Naive thymus-derived CD4-positive, alpha-beta T cell (primary cell): ENCODE measurements around the gene DNAH9. TPM values are rescaled to one million over a fixed set of nuclear protein-coding genes. Genes with fewer than 3 reads are reported as not detected.

ENCODE experiments used
- ATAC-seq: fragments of 150-1000 bp; cut with Tn5 transposase; 2 replicates; pipeline ENCODE4 v1.10.0; 2021; ENCODE audit warnings: mild to moderate bottlenecking, moderate library complexity
- CTCF ChIA-PET: fragments of 350-600 bp; sonication (Branson Sonifier 250); formaldehyde crosslinking; loops from one replicate; lab custom pipeline; 2021; ENCODE audit warnings: antibody characterized with exemption; lab: Charles Lee
- POLR2A ChIA-PET: fragments of 350-600 bp; sonication (Branson Sonifier 250); formaldehyde crosslinking; loops from one replicate; lab custom pipeline; 2021; ENCODE audit warnings: antibody characterized with exemption, inconsistent platforms; lab: Charles Lee
- DNase-seq, 9 donors: peaks; one replicate each; pipeline versions ENCODE4 v3.0.0 to v3.0.0-alpha.2; 2020 to 2022; ENCODE audit warnings: mixed read lengths in 1 of 9
- H3K27ac ChIP-seq: one replicate; pipeline ENCODE4 v1.7.0; 2013; ENCODE audit warnings: mild to moderate bottlenecking, low read depth, low read length, moderate library complexity
- H3K27me3 ChIP-seq, 2 donors: one replicate each; pipeline ENCODE4 v1.7.0; 2013; ENCODE audit warnings: low read length in 2 of 2, mild to moderate bottlenecking in 2 of 2, moderate library complexity in 2 of 2; ENCODE audit not compliant: control insufficient read depth in 2 of 2, insufficient read depth in 2 of 2
- H3K36me3 ChIP-seq, 3 experiments: 1 replicate in 2 of 3; 2 replicates in 1 of 3; pipeline ENCODE4 v1.7.0; 2013; ENCODE audit warnings: low read length in 3 of 3, mild to moderate bottlenecking in 3 of 3, moderate library complexity in 1 of 3; ENCODE audit not compliant: insufficient read depth in 3 of 3, control insufficient read depth in 2 of 3
- H3K4me1 ChIP-seq, 2 donors: one replicate each; pipeline ENCODE4 v1.7.0; 2013; ENCODE audit warnings: low read length in 2 of 2, mild to moderate bottlenecking in 2 of 2, moderate library complexity in 1 of 2; ENCODE audit not compliant: control insufficient read depth in 2 of 2, insufficient read depth in 2 of 2
- H3K4me3 ChIP-seq: 2 replicates; pipeline ENCODE4 v1.7.0; 2013; ENCODE audit warnings: mild to moderate bottlenecking, low read length
- H3K9me3 ChIP-seq, 3 experiments: 1 replicate in 2 of 3; 2 replicates in 1 of 3; pipeline ENCODE4 v1.7.0; 2013; ENCODE audit warnings: low read length in 3 of 3; ENCODE audit not compliant: control insufficient read depth in 2 of 3
- H3K27ac Mint-ChIP-seq, 9 donors: one replicate each; pipeline ENCODE4 v1.8.0; 2020 to 2022; ENCODE audit warnings: mixed read lengths in 9 of 9, mild to moderate bottlenecking in 8 of 9, moderate library complexity in 5 of 9, inconsistent platforms in 2 of 9
- H3K27me3 Mint-ChIP-seq, 5 donors: one replicate each; pipeline ENCODE4 v1.8.0; 2021 to 2022; ENCODE audit warnings: mixed read lengths in 5 of 5, mild to moderate bottlenecking in 1 of 5
- H3K36me3 Mint-ChIP-seq, 5 donors: one replicate each; pipeline ENCODE4 v1.8.0; 2020 to 2022; ENCODE audit warnings: mixed read lengths in 5 of 5, mild to moderate bottlenecking in 3 of 5, inconsistent platforms in 1 of 5
- H3K4me1 Mint-ChIP-seq, 7 donors: one replicate each; pipeline ENCODE4 v1.8.0; 2020 to 2022; ENCODE audit warnings: mixed read lengths in 7 of 7, mild to moderate bottlenecking in 3 of 7, inconsistent platforms in 1 of 7
- H3K4me3 Mint-ChIP-seq, 10 donors: one replicate each; pipeline ENCODE4 v1.8.0; 2020 to 2022; ENCODE audit warnings: mild to moderate bottlenecking in 10 of 10, mixed read lengths in 10 of 10, moderate library complexity in 6 of 10, inconsistent platforms in 2 of 10
- H3K9me3 Mint-ChIP-seq, 11 donors: one replicate each; pipeline ENCODE4 v1.8.0; 2020 to 2022; ENCODE audit warnings: mixed read lengths in 11 of 11, mild to moderate bottlenecking in 4 of 11, inconsistent platforms in 1 of 11, moderate library complexity in 1 of 11
- intact Hi-C, 2 donors: fragments of 100-400 bp; cut with micrococcal nuclease; formaldehyde crosslinking; loops; one replicate each; pipeline ENCODE4 v1.15.1; 2023
- polyA plus RNA-seq, 2 donors: library from polyadenylated mRNA; unstranded; fragments of 300-500 nt; fragmentation: Illumina TruSeq; gene quantifications; one replicate each; pipeline ENCODE4 v1.2.3, GENCODE V29; 2021
- total RNA-seq, 6 experiments: library from RNA in 5 of 6; stranded (reverse) in 5 of 6; gene quantifications; 1 replicate in 5 of 6; 2 replicates in 1 of 6; pipeline ENCODE4 v1.2.3 and lab custom pipeline; 2021 to 2026

DNAH9 gene
- total and polyA plus RNA-seq, 7 experiments from 2014 or later, result not detected

DNA sequence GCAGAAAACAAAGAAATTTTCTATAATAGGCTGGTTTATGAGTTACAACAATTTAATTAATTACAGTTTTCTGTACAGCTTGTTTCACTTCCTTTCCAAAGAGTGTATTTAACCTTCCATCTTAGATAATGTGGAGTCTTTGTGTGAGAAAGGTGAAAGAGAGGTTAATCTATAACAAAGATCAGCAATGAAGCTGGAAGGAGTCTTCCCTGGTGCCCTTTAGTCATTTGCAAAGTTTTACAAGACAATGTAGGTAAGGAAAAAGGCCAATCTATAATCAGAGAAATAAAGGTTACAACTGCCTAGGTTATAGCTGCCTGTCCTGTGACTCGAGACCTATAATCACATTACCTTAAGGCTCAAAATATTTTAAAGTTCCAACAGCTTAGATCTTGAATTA, 257.0 kb downstream of the DNAH9 start:
- Mint-ChIP-seq H3K36me3 (no peaks in the 10 kb centered on the region), H3K9me3 (peaks cover 2 to 24% (median 12%) of the 10 kb centered on the region in 11 donors), H3K4me1 (no peaks in the 10 kb centered on the region), H3K4me3 (no peak overlapping the region), H3K27me3 (peaks cover 0 to 15% (median 4%) of the 10 kb centered on the region in 5 donors), H3K27ac (no peak overlapping the region)
- no peak overlapping the region for H3K4me3 ChIP-seq
- no peaks in the 10 kb centered on the region for H3K27me3 ChIP-seq
- ChIA-PET CTCF (no interaction called here), POLR2A (no interaction called here)
- intact Hi-C loops, result no loop called here
- H3K9me3 ChIP-seq, result no peaks in the 10 kb centered on the region
- no peak overlapping the region for H3K27ac ChIP-seq
- ATAC-seq (no peak), DNase-seq (no peak)
- H3K36me3 ChIP-seq, result no peaks in the 10 kb centered on the region
- H3K4me1 ChIP-seq, result no peaks in the 10 kb centered on the region

DNA sequence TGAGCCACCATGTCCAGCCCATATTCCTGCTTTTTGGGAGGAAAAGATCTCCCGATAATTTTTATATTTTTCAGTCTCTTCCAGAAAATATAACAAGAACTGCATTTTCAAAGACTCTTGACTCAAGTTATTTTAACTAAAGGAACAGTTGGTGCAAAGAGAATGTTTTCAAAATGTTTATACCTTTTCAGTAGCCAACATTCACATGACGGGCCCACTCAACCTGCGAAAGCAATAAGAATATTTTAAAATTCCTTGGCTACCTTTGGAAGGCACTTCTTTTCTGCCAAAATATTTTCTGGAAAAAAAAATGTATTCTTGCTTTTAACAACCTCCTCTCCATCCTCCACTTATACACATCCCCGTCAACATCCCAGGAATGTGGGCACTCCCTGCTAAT, 258.7 kb downstream of the DNAH9 start:
- POLR2A ChIA-PET, result no interaction called here
- no peaks in the 10 kb centered on the region for H3K4me1 Mint-ChIP-seq
- H3K27ac Mint-ChIP-seq, result no peak overlapping the region
- no peak for DNase-seq
- no peak for ATAC-seq
- no peak overlapping the region for H3K4me3 ChIP-seq
- CTCF ChIA-PET, result no interaction called here
- peaks cover 2 to 26% (median 9%) of the 10 kb centered on the region in 11 donors for H3K9me3 Mint-ChIP-seq
- H3K27ac ChIP-seq, result no peak overlapping the region
- intact Hi-C loops, result no loop called here
- H3K9me3 ChIP-seq, result no peaks in the 10 kb centered on the region
- no peaks in the 10 kb centered on the region for H3K36me3 ChIP-seq
- no peaks in the 10 kb centered on the region for H3K4me1 ChIP-seq
- no peak overlapping the region for H3K4me3 Mint-ChIP-seq
- no peaks in the 10 kb centered on the region for H3K27me3 ChIP-seq
- peaks cover 0 to 12% (median 0%) of the 10 kb centered on the region in 5 donors for H3K27me3 Mint-ChIP-seq
- no peaks in the 10 kb centered on the region for H3K36me3 Mint-ChIP-seq

DNA sequence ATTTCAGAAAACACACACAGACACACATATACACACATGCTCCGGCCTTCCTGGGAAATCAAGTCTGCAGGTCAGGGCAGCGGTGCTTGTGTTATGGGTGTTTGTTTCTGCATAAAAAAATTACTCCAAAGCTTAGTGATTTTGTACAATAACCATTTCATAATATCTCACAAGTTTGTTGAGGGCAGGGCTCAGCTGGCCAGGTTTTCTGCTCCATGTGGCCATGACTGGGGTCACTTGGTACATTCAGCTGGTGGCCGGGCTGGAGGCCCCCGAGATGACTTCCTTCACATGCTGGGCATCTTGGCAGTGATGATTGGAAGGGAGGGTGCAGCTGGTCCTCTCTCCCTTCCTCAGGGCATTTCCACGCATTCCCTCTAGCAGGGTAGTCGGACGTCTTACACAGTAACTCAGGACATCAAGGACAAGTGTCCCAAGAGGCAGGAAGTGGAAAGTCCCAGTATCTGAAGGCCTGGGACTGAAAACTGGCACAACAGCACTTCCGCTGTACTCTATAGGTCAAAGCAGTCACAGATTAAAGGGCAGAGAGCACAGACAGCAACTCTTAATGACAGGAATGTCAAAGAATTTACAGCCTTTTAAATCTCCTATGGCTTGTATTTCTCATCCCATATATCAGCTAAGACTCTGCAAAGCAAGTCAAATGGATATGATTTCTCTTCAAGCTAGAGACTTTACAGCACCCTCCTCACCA, 271.6 kb downstream of the DNAH9 start:
- H3K27me3 Mint-ChIP-seq, result peaks cover 0 to 30% (median 16%) of the 10 kb centered on the region in 5 donors
- H3K4me1 ChIP-seq, result no peaks in the 10 kb centered on the region
- no peak for ATAC-seq
- H3K36me3 ChIP-seq, result no peaks in the 10 kb centered on the region
- peaks cover 0 to 2% of the 10 kb centered on the region in 2 donors for H3K27me3 ChIP-seq
- no peaks in the 10 kb centered on the region for H3K4me1 Mint-ChIP-seq
- H3K9me3 ChIP-seq, result no peaks in the 10 kb centered on the region
- no peak overlapping the region for H3K27ac Mint-ChIP-seq
- ChIA-PET POLR2A (interaction anchor here (0.5 kb wide), 1 partner anchor 120 kb away, joined by 3 read pairs; no protein-coding TSS in a partner anchor), CTCF (no interaction called here)
- intact Hi-C loops, result no loop called here
- H3K4me3 ChIP-seq, result no peak overlapping the region
- DNase-seq, result no peak
- no peaks in the 10 kb centered on the region for H3K36me3 Mint-ChIP-seq
- no peak overlapping the region for H3K4me3 Mint-ChIP-seq
- no peak overlapping the region for H3K27ac ChIP-seq
- H3K9me3 Mint-ChIP-seq, result peaks cover 0 to 38% (median 10%) of the 10 kb centered on the region in 11 donors

DNA sequence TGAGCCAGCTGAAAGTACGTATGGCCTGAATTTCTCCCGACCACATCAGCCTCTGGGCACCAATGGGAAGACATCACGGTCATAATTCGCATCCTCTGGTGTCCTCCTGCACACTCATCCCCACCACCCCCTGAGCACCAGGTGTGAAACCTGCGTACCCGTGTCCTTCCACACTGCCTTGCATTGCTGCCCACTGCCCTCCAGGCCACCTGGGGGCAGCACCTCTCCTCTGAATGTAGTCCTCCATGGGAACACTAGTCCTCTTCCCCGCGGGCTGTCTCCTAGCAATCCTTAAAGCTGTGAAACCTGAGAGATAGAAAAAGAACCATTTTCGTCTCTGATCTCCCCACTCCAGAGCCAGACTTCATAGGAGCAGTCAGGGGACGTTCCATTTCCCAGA, 273.5 kb downstream of the DNAH9 start:
- ChIA-PET CTCF (no interaction called here), POLR2A (no interaction called here)
- intact Hi-C loops, result no loop called here
- no peak overlapping the region for H3K27ac Mint-ChIP-seq
- Histone ChIP-seq H3K27ac (no peak overlapping the region), H3K4me3 (no peak overlapping the region), H3K36me3 (no peaks in the 10 kb centered on the region), H3K27me3 (peaks cover 0 to 2% of the 10 kb centered on the region in 2 donors), H3K9me3 (no peaks in the 10 kb centered on the region), H3K4me1 (no peaks in the 10 kb centered on the region)
- H3K27me3 Mint-ChIP-seq, result peaks cover 0 to 30% (median 16%) of the 10 kb centered on the region in 5 donors
- ATAC-seq (no peak), DNase-seq (no peak)
- peaks cover 0 to 33% (median 10%) of the 10 kb centered on the region in 11 donors for H3K9me3 Mint-ChIP-seq
- H3K4me1 Mint-ChIP-seq, result no peaks in the 10 kb centered on the region
- no peaks in the 10 kb centered on the region for H3K36me3 Mint-ChIP-seq
- H3K4me3 Mint-ChIP-seq, result no peak overlapping the region

DNA sequence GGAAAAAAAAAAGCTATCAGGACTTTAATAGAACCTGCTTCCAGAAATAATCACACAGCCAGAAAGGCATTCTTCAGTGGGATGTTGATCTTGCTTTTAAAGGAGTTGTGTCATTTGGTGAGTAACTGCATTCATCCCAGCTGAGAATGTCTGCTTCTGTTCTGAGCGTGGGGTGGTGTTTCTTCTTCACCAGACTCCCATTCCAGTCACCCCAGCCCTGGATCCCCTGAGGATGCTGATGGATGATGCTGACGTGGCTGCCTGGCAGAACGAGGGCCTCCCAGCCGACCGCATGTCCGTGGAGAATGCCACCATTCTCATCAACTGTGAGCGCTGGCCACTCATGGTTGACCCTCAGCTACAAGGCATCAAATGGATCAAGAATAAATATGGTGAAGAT, 276.5 kb downstream of the DNAH9 start:
- POLR2A ChIA-PET, result no interaction called here
- CTCF ChIA-PET, result no interaction called here
- Histone ChIP-seq H3K4me1 (no peaks in the 10 kb centered on the region), H3K4me3 (no peak overlapping the region), H3K27me3 (peaks cover 0 to 2% of the 10 kb centered on the region in 2 donors), H3K36me3 (no peaks in the 10 kb centered on the region), H3K27ac (no peak overlapping the region), H3K9me3 (no peaks in the 10 kb centered on the region)
- H3K27me3 Mint-ChIP-seq, result peaks cover 0 to 18% (median 0%) of the 10 kb centered on the region in 5 donors
- H3K36me3 Mint-ChIP-seq, result no peaks in the 10 kb centered on the region
- H3K27ac Mint-ChIP-seq, result no peak overlapping the region
- H3K4me1 Mint-ChIP-seq, result no peaks in the 10 kb centered on the region
- H3K4me3 Mint-ChIP-seq, result no peak overlapping the region
- intact Hi-C loops, result no loop called here
- DNase-seq (no peak), ATAC-seq (no peak)
- H3K9me3 Mint-ChIP-seq, result peaks cover 0 to 12% (median 3%) of the 10 kb centered on the region in 11 donors

DNA sequence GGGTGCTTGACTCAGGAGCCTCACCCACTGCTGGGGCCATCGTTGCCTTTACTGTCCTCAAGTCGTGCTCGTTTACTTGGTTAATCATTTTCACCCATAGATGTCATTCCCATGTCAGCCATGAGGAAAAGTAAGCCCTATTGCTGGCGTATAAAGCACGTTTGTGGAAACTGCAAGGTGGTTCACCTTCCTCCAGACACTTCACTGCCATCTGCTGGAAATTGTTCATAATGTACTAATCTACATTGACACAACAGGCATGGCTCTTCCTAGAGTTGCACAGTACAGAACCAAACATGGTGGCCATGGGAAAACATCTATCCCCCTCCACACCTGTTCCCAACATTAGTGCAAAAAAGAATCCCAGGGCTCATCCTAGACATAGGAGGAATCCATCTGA, 282.4 kb downstream of the DNAH9 start:
- H3K4me1 ChIP-seq, result no peaks in the 10 kb centered on the region
- no peak overlapping the region for H3K4me3 ChIP-seq
- ChIA-PET POLR2A (no interaction called here), CTCF (no interaction called here)
- DNase-seq, result no peak
- H3K27ac ChIP-seq, result no peak overlapping the region
- no peak for ATAC-seq
- Mint-ChIP-seq H3K9me3 (peaks cover 0 to 6% (median 0%) of the 10 kb centered on the region in 11 donors), H3K36me3 (no peaks in the 10 kb centered on the region), H3K27me3 (no peaks in the 10 kb centered on the region), H3K27ac (no peak overlapping the region), H3K4me3 (no peak overlapping the region), H3K4me1 (no peaks in the 10 kb centered on the region)
- no peaks in the 10 kb centered on the region for H3K27me3 ChIP-seq
- no peaks in the 10 kb centered on the region for H3K36me3 ChIP-seq
- no peaks in the 10 kb centered on the region for H3K9me3 ChIP-seq
- intact Hi-C loops, result no loop called here

DNA sequence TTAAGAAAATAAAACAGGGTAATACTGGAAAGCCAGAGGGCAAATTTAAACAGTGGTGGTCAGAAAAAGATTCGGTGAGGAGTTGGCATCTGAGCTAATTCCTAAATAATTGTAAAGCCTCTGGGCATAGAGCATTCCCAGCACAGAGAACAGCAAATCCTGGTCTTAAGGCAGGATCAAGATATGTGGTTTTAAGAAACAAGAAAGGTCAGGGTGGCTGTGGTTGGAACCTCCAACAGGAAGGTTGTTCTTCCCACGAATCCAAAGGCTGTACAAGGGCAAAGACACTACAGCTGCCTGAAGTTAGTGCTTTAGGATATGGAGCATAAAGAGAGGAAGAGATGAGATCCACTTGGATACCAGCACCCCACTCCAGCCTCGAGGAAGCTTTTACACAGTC, 284.4 kb downstream of the DNAH9 start:
- Histone ChIP-seq H3K4me3 (no peak overlapping the region), H3K27me3 (no peaks in the 10 kb centered on the region), H3K27ac (no peak overlapping the region), H3K9me3 (no peaks in the 10 kb centered on the region), H3K36me3 (no peaks in the 10 kb centered on the region), H3K4me1 (no peaks in the 10 kb centered on the region)
- DNase-seq, result no peak
- ATAC-seq, result no peak
- Mint-ChIP-seq H3K36me3 (no peaks in the 10 kb centered on the region), H3K4me3 (no peak overlapping the region), H3K27me3 (no peaks in the 10 kb centered on the region), H3K27ac (no peak overlapping the region), H3K9me3 (peaks cover 0 to 5% (median 0%) of the 10 kb centered on the region in 11 donors), H3K4me1 (no peaks in the 10 kb centered on the region)
- POLR2A ChIA-PET, result no interaction called here
- CTCF ChIA-PET, result interaction anchor here (0.6 kb wide), 1 partner anchor 48 kb away, joined by 3 read pairs; no protein-coding TSS in a partner anchor
- intact Hi-C loops, result no loop called here
